ENCODE results near the gene HS3ST1.
A peak's percentile ranks its signal among the peaks of the same experiment; 100 is the strongest.
"Not testable (repeated sequence)": the region's sequence is repeated elsewhere in the genome, so short reads cannot be mapped to it uniquely, and the experiment has no call there.

Gene HS3ST1

DNA sequence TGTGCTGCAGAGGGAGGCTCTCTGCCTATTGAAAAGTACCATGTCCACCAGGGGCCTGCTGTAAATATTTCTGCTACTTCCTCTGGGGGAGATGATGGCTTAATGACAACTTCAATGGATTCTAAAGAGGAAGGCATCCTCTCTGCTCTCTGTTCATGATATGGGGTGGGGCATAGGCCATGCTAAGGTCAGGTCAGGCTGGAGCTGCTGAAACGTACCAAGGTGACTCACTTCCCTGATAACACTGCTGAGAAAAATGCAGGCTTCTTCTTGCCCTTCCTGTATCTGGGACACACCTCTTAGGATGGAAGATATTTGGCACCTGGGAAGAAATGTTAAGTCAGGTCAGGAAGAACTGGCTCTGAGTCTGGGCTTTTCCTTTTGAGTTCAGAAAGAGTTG lies 31.5 kb downstream of the HS3ST1 start:
- TF ChIP-seq, protein P1, sequence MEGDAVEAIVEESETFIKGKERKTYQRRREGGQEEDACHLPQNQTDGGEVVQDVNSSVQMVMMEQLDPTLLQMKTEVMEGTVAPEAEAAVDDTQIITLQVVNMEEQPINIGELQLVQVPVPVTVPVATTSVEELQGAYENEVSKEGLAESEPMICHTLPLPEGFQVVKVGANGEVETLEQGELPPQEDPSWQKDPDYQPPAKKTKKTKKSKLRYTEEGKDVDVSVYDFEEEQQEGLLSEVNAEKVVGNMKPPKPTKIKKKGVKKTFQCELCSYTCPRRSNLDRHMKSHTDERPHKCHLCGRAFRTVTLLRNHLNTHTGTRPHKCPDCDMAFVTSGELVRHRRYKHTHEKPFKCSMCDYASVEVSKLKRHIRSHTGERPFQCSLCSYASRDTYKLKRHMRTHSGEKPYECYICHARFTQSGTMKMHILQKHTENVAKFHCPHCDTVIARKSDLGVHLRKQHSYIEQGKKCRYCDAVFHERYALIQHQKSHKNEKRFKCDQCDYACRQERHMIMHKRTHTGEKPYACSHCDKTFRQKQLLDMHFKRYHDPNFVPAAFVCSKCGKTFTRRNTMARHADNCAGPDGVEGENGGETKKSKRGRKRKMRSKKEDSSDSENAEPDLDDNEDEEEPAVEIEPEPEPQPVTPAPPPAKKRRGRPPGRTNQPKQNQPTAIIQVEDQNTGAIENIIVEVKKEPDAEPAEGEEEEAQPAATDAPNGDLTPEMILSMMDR (IDR thresholded peaks at IDR 0.05; ENCODE audit: insufficient read depth, low read depth, low read length, missing control alignments), result peak; percentile 7
- no peak overlapping the region for H3K4me3 ChIP-seq (ENCODE audit: low read length)
- DNase-seq (ENCODE audit: low read depth), result peak; percentile 83

DNA sequence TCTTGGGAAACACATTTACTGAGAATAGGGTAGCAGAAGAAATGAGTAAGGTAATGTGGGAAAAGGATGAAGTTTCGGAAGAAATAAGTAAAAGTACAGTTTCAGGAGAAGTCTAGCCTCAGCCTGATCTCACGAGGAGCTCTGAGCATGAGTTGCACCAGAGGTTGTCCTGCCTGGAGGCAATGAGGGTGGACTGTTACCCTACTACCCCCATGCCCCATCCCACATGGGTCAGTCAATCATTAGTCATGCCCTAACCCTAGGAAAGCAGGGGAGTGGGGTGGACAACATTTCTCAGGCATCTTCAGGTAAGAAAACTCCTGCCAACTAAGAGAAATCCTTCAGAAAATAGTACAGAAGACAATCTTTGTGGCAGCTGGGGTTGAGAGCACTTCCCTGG lies 35.1 kb downstream of the HS3ST1 start:
- TF ChIP-seq, protein P1 (IDR thresholded peaks at IDR 0.05; ENCODE audit: insufficient read depth, low read depth, low read length, missing control alignments), result no peak
- no peak for DNase-seq (ENCODE audit: low read depth)
- H3K4me3 ChIP-seq (ENCODE audit: low read length), result no peak overlapping the region

DNA sequence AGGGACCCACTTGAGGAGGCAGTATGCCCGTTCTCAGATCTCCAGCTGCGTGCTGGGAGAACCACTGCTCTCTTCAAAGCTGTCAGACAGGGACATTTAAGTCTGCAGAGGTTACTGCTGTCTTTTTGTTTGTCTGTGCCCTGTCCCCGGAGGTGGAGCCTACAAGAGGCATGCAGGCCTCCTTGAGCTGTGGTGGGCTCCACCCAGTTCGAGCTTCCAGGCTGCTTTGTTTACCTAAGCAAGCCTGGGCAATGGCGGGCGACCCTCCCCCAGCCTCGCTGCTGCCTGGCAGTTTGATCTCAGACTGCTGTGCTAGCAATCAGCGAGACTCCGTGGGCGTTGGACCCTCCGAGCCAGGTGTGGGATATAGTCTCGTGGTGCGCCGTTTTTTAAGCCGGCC lies 44.6 kb downstream of the HS3ST1 start:
- DNase-seq (ENCODE audit: low read depth); H3K4me3 ChIP-seq (ENCODE audit: low read length): not testable (repeated sequence)

DNA sequence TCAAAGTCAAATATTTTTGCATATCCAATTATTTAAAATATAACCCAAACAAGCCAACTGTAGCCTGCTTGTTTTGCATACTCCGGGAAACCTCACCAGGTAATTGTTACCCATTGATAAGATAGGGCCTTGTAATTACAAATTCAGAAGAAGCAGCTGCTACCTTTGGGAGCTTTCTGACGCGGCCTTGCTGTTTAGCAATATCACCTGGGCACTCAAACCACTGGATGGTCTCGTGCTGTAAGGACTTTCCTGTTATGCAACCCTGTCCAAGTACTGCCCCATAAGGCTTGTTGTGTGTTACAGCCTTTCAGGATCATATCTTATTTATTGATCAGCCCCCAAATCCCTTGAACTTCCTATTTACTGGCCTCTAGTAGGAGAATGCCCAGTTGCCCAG lies 52.1 kb downstream of the HS3ST1 start:
- no peak for DNase-seq (ENCODE audit: low read depth)
- TF ChIP-seq, protein P1 (IDR thresholded peaks at IDR 0.05; ENCODE audit: insufficient read depth, low read depth, low read length, missing control alignments), result no peak
- H3K4me3 ChIP-seq (ENCODE audit: low read length), result no peak overlapping the region

DNA sequence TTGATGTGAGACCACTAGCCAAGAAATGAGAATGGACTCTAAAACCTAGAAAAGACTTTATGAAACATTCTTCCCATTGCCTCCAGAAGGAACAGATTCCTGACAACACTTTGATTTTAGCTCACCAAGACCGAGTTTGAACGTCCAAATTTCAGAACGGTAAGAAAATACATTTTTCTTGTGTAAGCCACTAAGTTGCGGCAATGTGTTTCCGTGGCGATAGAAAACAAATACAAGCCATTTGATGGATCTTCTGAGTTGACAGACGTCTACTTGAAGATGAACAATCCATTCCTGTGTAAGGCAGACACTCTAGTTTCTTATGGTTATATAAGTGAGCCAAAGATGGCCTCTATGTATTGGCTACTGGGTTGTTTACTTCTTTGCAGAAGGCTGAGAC lies 52.5 kb downstream of the HS3ST1 start:
- DNase-seq (ENCODE audit: low read depth), result no peak
- TF ChIP-seq, protein P1 (IDR thresholded peaks at IDR 0.05; ENCODE audit: insufficient read depth, low read depth, low read length, missing control alignments), result no peak
- no peak overlapping the region for H3K4me3 ChIP-seq (ENCODE audit: low read length)

DNA sequence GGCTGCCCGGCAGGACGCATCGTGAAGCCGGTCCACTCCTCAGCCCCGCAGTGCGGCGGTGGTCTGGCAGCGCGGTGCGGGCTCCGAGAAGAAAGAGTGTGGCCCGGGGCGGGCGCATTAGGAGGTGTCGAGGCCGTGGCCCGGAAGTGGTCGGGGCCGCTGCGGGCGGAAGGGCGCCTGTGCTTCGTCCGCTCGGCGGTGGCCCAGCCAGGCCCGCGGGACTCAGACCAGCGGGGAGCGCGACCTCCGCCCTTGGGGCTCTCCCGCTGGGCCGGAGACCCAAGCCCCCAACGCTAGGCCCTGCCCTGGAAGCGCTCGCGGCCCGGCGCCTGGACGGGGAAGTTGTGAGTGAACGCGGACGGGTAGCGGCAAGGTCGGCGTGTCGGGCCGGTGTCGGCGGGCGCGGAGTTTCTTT lies 60.0 kb downstream of the HS3ST1 start:
- H3K4me3 ChIP-seq (ENCODE audit: low read length), result no peak overlapping the region
- no peak for DNase-seq (ENCODE audit: low read depth)
- TF ChIP-seq, protein P1 (IDR thresholded peaks at IDR 0.05; ENCODE audit: insufficient read depth, low read depth, low read length, missing control alignments), result no peak

DNA sequence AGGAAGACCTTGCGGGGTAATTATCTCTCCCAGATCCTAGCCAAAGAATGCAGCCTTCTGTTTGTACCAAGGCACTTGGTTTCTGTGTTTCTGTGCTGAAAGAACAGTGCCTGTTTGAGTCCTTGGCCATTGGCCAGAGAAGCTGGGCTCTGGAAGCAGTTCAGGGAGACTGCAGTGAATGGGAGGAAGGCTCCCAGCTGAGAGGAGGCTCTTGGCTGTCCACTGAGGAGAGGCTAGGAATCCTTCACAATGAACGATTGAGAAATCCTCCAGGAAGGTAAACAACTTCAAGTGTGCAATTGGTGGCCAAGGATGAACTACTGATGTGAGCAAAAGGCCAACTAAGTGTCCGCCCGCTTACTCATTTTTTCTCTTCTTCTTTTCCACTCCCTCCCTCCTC lies 61.3 kb downstream of the HS3ST1 start:
- no peak overlapping the region for H3K4me3 ChIP-seq (ENCODE audit: low read length)
- TF ChIP-seq, protein P1 (IDR thresholded peaks at IDR 0.05; ENCODE audit: insufficient read depth, low read depth, low read length, missing control alignments), result no peak
- peak; percentile 28 for DNase-seq (ENCODE audit: low read depth)

DNA sequence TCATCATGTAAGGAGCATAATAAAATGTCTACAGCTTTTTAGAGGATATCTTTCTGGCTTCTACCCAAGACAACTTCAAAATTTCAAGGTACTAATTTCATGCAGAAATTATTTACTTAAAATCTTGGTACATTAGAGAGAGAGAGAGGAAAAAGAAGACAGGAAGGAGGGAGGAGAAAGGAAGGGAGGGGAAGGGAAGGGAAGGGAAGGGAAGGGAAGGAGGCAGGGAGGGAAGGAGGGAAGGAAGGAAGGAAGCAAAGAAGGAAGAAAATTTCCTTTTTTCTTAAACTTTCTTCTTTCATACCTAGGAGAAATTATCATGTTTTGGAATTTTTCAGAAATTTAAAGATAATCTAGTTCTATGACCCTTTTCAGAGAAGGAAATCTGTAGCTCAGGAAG lies 61.8 kb downstream of the HS3ST1 start:
- H3K4me3 ChIP-seq (ENCODE audit: low read length), result no peak overlapping the region
- TF ChIP-seq, protein P1 (IDR thresholded peaks at IDR 0.05; ENCODE audit: insufficient read depth, low read depth, low read length, missing control alignments), result no peak
- no peak for DNase-seq (ENCODE audit: low read depth)

All from epithelial cell of esophagus (primary cell).